ENCODE measurements around the gene CLDND2. TPM values are rescaled to one million over a fixed set of nuclear protein-coding genes. Genes with fewer than 3 reads are reported as not detected.

CLDND2 gene, protein sequence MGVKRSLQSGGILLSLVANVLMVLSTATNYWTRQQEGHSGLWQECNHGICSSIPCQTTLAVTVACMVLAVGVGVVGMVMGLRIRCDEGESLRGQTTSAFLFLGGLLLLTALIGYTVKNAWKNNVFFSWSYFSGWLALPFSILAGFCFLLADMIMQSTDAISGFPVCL
- total RNA-seq (2022; extraction: Qiagen RNA extraction; ENCODE audit: low read depth), result 5.1 to 9.3 TPM (median 7.5 TPM) in 5 replicates

DNA sequence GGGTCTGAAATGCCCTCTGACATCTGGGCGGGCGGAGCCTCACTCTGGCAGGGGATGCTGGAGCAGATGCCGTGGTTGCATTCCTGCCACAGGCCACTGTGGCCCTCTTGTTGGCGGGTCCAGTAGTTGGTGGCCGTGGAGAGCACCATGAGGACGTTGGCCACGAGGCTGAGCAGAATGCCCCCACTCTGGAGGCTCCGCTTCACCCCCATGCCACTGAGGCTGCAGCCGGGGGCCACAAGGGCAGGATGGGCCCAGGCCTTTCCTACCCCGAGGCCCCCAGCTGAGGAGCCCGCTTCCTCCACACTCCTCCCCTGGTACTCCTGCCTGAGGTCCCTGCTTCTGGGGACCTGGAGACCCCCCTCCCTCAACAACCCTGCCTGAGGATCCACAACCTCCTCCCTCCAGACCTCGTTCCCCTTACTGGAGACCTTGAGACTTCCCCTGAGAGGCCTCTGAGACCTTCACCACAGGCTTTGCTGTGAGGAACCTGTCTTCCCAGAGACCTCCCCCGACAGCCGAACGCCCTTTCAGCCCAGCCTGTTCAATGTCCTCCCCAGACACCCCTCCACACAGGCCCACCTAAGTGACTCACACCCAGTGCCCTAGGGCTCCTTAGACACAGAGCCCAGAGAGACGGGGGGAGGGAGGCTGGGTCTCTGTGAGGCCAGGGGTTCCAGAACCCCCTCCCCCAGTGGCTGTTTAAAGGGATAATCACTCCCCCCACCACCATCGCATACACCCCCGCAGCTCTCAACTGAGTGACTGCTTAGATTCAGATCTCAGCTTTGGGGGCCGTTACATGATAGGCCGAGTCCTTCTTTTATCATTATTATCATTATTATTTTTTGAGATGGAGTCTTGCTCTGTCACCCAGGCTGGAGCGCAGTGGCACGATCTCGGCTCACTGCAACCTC lies at the start of gene CLDND2:
Gene CLDND2, minus strand, starts transcription at position 638 of the 917 bp plus-strand sequence. Its CDS starts 426 bp downstream, at position 212.

DNA sequence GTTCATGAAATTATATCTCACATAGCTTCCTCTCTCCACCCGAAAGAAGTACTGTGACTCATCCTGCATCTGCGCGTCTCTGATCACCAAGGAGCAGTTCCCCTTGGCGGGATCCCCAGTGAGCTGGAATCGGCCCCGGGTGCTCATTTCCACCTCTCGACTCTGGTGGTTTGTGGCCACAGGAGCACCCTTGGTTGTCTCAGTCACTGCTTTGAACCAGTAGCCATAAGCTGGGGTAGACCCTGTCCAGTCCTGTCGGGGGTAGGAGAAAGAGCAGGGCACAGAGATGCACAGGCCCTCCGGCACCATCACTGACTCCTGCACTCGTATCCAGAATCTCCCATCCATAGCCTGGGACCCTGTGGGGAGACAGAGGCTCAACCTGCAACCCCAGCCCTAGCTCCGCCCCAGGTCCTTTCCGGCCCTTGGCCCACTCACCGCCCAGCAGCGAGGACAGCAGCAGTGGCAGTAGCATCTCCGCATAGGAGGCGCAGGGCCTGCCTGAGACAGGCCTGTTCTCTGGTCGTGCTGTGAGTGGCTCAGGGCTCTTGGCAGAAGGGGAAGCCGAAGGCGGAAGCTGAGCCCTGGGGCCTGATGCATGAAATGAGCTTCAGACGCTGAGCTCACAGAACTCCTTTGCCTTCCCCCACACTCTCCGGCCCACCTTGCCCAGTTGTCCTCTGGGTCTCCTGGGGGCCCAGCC lies 48.5 kb upstream of the CLDND2 start, which contains the start of gene SIGLEC10:
Gene SIGLEC10, minus strand, starts transcription at position 536 of the 703 bp plus-strand sequence. Its CDS starts 61 bp downstream, at position 475.

DNA sequence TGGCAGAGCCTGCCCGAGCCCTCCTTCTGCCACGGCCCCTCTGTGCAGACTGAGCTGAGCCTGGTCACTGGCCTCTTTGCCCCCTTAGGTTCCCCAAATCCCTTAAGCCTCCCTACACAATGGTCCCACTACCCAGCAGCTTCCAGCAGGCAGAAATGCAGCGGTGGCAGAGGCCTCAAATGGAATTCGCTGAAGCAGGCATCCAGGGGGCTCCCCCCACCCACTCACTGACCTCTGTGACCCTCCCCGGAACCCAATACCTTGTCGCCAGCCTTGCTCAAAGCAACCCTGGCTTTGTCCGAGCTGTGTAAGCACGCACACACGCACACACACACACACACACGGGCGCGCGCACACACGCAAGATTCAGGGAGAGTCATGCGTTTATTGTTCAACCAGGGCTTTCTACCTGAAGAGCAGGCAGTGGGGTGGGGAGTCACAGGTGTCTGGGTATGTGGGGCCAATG lies 19.2 kb upstream of the CLDND2 start, which contains the start of gene LIM2:
Gene LIM2, minus strand, starts transcription at position 51 of the 466 bp plus-strand sequence. CDS start 531 bp downstream, outside the sequence.

DNA sequence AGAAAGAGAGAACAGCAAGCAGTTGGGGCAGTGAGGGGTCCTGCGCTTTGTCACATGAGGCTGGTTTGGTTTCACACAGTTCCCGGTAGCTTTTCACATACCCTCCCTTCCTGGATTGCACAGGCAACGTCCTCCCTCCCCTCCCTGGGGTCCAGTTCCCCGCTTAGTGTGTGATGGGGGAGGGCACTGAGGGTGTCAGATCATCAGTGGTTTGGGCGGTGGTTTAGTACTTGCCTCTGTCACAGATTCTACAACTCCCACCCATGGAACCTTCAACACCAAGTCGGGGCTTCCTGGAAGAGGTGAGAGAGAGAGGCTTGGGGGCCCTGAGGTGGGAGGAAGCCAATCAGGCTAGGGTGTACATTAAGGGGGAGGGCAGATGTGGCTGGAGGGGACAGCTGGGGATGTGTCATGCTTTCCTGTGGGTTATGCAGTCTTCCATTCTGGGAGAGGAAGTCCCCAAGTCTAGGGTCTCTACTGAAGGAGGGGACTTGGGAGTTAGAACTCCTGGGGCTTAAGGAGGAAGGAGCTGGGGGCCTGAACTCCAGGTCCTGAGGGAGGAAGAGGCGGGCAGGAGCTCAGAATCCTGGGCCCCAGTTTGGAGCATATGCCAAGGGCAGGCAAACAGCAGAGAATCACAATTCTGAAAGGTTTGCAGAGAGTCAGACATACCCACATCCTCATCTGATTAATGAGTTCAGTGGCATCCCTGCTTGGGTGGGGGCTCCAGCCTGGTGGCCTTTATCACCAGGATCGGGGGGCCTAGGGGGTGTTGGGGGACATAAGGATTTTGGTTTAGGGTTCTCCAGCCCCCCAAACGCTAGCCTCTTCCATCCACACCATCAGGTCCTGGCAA lies 4.1 kb upstream of the CLDND2 start, which contains the start of gene NKG7:
Gene NKG7, minus strand, starts transcription at position 6 of the 856 bp plus-strand sequence. CDS start 119 bp downstream, outside the sequence.

DNA sequence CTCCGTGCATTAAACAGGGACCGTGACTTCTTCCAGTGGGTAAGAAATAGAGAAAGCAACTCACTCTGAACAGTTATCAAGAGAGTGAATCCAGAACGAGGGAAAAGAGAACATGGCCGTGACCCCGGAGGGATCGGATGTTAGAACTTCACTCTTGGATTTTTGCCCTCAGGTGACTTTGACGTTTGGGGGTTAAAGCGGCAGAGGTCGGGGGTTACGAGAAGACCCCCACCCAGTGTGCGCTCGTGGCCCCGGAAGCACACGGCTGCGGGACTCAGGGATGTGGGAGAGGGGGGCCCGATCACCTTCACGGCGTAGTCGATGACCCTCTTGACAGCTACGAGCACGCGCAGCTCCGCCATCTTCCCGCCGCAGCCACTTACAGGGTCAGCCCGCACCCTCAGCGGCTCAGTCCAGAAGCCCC lies 2.8 kb downstream of the CLDND2 start, which contains the start of gene ETFB:
Gene ETFB, minus strand, starts transcription at position 424 of the 424 bp plus-strand sequence. Its CDS starts 62 bp downstream, at position 362.

DNA sequence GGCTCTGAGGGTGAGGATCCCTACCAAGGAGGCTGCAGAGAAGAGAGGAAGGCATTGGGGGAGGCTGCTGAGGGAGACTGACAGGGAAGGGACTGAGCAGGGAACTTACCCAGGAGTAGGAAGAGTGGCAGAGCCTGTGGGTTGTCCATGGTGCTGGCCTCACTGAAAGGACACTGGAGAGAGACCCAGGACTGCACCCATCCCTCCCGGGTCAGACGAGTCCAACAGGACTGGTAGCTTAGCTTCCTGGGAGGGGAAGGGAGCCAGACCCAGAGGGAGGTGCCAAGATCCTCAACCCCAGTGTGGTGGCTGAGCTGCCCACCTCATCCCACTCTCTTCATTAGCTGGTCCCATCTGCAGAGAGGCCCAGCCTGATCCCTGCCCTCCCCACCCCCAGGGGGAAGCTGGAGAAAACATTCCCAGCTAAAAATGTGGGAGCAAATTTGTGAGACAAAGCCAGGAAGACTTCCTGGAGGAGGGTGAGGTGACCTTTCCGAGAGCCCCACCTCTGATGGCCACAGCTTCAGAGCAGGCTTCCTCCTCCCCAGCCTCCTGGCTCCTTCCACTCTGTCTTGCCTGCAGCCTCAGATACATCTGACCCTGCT lies 26.7 kb downstream of the CLDND2 start, which contains the start of gene VSIG10L:
Gene VSIG10L, minus strand, starts transcription at position 164 of the 605 bp plus-strand sequence. Its CDS starts 15 bp downstream, at position 149.

Other genes with a start within 250 kb of the CLDND2 start
- gene SIGLEC9, start 244.1 kb downstream of the CLDND2 start, total RNA-seq (2022; extraction: Qiagen RNA extraction; ENCODE audit: low read depth), result 0.07 to 0.18 TPM in 2 of 5 replicates, not detected in the others
- gene SIGLEC7, start 226.7 kb downstream of the CLDND2 start, total RNA-seq (2022; extraction: Qiagen RNA extraction; ENCODE audit: low read depth), result not detected in 5 replicates
- gene CD33, start 143.9 kb downstream of the CLDND2 start, total RNA-seq (2022; extraction: Qiagen RNA extraction; ENCODE audit: low read depth), result 0.12 to 0.49 TPM in 2 of 5 replicates, not detected in the others
- not detected in 5 replicates for gene SIGLECL1, start 117.9 kb downstream of the CLDND2 start, total RNA-seq (2022; extraction: Qiagen RNA extraction; ENCODE audit: low read depth)
- gene IGLON5, start 57.4 kb downstream of the CLDND2 start, total RNA-seq (2022; extraction: Qiagen RNA extraction; ENCODE audit: low read depth), result 0.02 to 0.09 TPM (median 0.05 TPM) in 3 of 5 replicates, not detected in the others
- gene VSIG10L, start 26.9 kb downstream of the CLDND2 start, total RNA-seq (2022; extraction: Qiagen RNA extraction; ENCODE audit: low read depth), result 6.6 to 11.1 TPM (median 9.1 TPM) in 5 replicates
- 180 to 255 TPM (median 204 TPM) in 5 replicates for gene ETFB, start 2.6 kb downstream of the CLDND2 start, total RNA-seq (2022; extraction: Qiagen RNA extraction; ENCODE audit: low read depth)
- gene NKG7, start 3.7 kb upstream of the CLDND2 start, total RNA-seq (2022; extraction: Qiagen RNA extraction; ENCODE audit: low read depth), result not detected in 5 replicates
- gene LIM2, start 19.0 kb upstream of the CLDND2 start, total RNA-seq (2022; extraction: Qiagen RNA extraction; ENCODE audit: low read depth), result not detected in 5 replicates
- gene C19orf84, start 21.6 kb upstream of the CLDND2 start, total RNA-seq (2022; extraction: Qiagen RNA extraction; ENCODE audit: low read depth), result not detected in 5 replicates
- 0.05 TPM in 1 of 5 replicates, not detected in the others for gene SIGLEC10, start 48.6 kb upstream of the CLDND2 start, total RNA-seq (2022; extraction: Qiagen RNA extraction; ENCODE audit: low read depth)
- gene SIGLEC8, start 89.5 kb upstream of the CLDND2 start, total RNA-seq (2022; extraction: Qiagen RNA extraction; ENCODE audit: low read depth), result not detected in 5 replicates
- not detected in 5 replicates for gene CEACAM18, start 109.5 kb upstream of the CLDND2 start, total RNA-seq (2022; extraction: Qiagen RNA extraction; ENCODE audit: low read depth)
- gene SIGLEC12, start 132.8 kb upstream of the CLDND2 start, total RNA-seq (2022; extraction: Qiagen RNA extraction; ENCODE audit: low read depth), result not detected in 5 replicates
- not detected in 5 replicates for gene SIGLEC6, start 162.7 kb upstream of the CLDND2 start, total RNA-seq (2022; extraction: Qiagen RNA extraction; ENCODE audit: low read depth)
- gene ZNF175, start 202.3 kb upstream of the CLDND2 start, total RNA-seq (2022; extraction: Qiagen RNA extraction; ENCODE audit: low read depth), result 3.7 to 5.9 TPM (median 4.2 TPM) in 5 replicates

All from A549 treated with DMSO at 1 μM for 4 hours (cell line).